ENCODE results near the gene DSTN.
A peak's percentile ranks its signal among the peaks of the same experiment; 100 is the strongest.

The DSTN gene

DNA sequence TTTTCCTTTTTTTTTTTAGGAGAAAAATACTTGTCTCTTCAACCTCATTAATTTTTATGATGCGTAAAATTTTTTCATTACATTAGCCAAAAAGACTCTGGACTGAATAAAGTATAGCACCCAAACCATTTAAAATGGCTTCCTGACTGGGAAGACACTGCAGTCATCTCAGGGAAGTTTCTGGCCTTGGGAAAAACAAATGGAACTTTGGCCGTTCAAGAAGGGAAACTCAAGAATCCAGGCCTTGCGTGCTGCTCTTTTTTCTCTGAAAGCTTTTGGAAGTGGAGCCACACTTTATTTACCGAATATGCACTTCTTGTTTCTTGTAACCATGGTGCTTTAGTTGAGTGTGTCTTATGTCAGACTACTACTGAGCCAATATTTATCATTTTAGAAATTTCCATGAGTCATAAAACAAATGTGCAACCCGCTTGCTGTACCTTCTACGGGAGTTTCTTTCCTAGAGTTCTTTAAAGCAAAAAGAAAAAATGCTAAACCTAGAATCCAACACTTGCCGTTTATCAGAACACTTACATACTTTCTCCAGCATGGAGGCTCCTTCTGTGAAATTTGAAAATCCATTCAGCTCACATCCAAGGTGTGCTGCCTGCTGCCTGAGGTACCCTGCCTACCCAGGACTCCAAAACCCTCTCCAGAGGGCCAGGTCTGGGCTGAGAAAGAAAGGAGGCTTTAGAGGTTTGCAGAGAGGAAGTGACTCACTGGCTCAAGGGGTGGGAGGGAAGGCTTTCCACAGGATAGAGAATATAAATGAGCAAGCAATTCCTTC lies 11.5 kb upstream of the DSTN start:
- ChIA-PET POLR2A (no interaction called here), CTCF (interaction anchor here (0.7 to 3.0 kb wide), 4 partner anchors 12 to 1053 kb away, joined by 3 to 10 read pairs (median 6); partner anchors contain the start of gene DSTN)
- Histone ChIP-seq H3K4me1 (ENCODE audit: control extremely low read depth in 1 of 4, control insufficient read depth in 4 of 4, insufficient read depth in 4 of 4, low read length in 3 of 4) (peaks cover 0 to 14% (median 8%) of the 10 kb centered on the region in 4 experiments), H3K4me3 (ENCODE audit: control insufficient read depth in 1 of 7, extremely low read depth in 1 of 7, insufficient read depth in 4 of 7, low read depth in 2 of 7, low read length in 6 of 7) (peak overlapping the region in 1 of 7 experiments; percentile 42), H3K27ac (ENCODE audit: insufficient read depth in 1 of 2, low read depth in 1 of 2, low read length in 2 of 2, poor library complexity in 1 of 2, severe bottlenecking in 2 of 2) (peak overlapping the region; percentile 56 to 78), H3K36me3 (ENCODE audit: control insufficient read depth in 4 of 4, insufficient read depth in 4 of 4, low read length in 3 of 4) (no peaks in the 10 kb centered on the region), H3K27me3 (replicated peaks in 2 of 5; ENCODE audit: control insufficient read depth in 4 of 5, insufficient read depth in 5 of 5, low read length in 4 of 5) (no peaks in the 10 kb centered on the region), H3K9me3 (ENCODE audit: control extremely low read depth in 1 of 5, control insufficient read depth in 4 of 5, insufficient read depth in 2 of 5, low read depth in 1 of 5, low read length in 4 of 5) (no peaks in the 10 kb centered on the region)
- peak; percentile 50 to 84 (median 74) for DNase-seq
- 68% methylated on average over 5 of the region's 7 CpGs for WGBS (ENCODE audit: insufficient coverage)

DNA sequence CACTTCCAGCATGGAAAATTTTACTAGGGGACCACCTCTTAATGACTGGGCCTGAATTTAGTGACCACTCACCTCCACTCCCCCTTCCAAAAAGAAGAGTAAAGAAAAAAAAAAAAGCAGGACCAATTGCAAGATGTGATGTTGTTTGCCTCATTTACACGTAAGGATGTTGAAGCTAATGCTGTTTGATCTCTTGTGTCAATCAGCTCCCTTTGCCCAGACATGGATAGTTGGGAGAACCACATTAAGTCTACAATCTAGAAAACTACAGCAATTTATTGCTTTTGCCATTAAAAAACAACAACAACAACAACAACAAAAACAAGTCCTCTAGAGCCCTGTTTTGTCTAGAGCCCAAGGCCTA lies 11.0 kb upstream of the DSTN start:
- H3K4me3 ChIP-seq (ENCODE audit: control insufficient read depth in 1 of 7, extremely low read depth in 1 of 7, insufficient read depth in 4 of 7, low read depth in 2 of 7, low read length in 6 of 7) = peak overlapping the region in 1 of 7 experiments; percentile 42
- peaks cover 0 to 14% (median 8%) of the 10 kb centered on the region in 4 experiments for H3K4me1 ChIP-seq (ENCODE audit: control extremely low read depth in 1 of 4, control insufficient read depth in 4 of 4, insufficient read depth in 4 of 4, low read length in 3 of 4)
- H3K27ac ChIP-seq (ENCODE audit: insufficient read depth in 1 of 2, low read depth in 1 of 2, low read length in 2 of 2, poor library complexity in 1 of 2, severe bottlenecking in 2 of 2) = peak overlapping the region in 1 of 2 experiments; percentile 78
- CTCF ChIA-PET = no interaction called here
- H3K9me3 ChIP-seq (ENCODE audit: control extremely low read depth in 1 of 5, control insufficient read depth in 4 of 5, insufficient read depth in 2 of 5, low read depth in 1 of 5, low read length in 4 of 5) = no peaks in the 10 kb centered on the region
- H3K27me3 ChIP-seq (replicated peaks in 2 of 5; ENCODE audit: control insufficient read depth in 4 of 5, insufficient read depth in 5 of 5, low read length in 4 of 5) = no peaks in the 10 kb centered on the region
- no CpG with 5 or more reads among the region's 1 CpG for WGBS (ENCODE audit: insufficient coverage)
- H3K36me3 ChIP-seq (ENCODE audit: control insufficient read depth in 4 of 4, insufficient read depth in 4 of 4, low read length in 3 of 4) = no peaks in the 10 kb centered on the region
- POLR2A ChIA-PET = interaction anchor here (0.6 kb wide), 2 partner anchors 21 to 29 kb away, joined by 3 read pairs; no protein-coding TSS in a partner anchor
- DNase-seq = no peak

DNA sequence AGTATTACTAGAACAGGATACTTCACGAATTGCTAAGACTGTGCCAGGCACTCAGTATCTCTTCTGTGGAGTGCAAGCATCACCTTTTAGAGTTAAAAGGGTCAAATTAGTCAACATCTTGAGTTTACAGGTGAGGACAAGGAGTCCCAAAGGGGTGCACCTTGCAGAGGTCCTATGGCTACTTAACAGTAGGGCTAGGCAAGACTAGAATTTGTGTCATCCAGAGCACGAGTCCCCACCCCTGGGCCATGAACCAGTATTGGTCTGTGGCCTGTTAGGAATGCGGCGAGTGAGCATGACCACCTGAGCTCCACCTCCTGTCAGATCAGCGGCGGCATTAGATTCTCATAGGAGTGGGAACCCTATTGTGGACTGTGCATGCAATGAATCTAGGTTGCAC lies 10.5 kb upstream of the DSTN start:
- WGBS (ENCODE audit: insufficient coverage) = 100% methylated on average over 6 of the region's 6 CpGs
- H3K27me3 ChIP-seq (replicated peaks in 2 of 5; ENCODE audit: control insufficient read depth in 4 of 5, insufficient read depth in 5 of 5, low read length in 4 of 5) = no peaks in the 10 kb centered on the region
- POLR2A ChIA-PET = interaction anchor here (0.6 kb wide), 2 partner anchors 21 to 30 kb away, joined by 3 read pairs; no protein-coding TSS in a partner anchor
- no peak overlapping the region for H3K27ac ChIP-seq (ENCODE audit: insufficient read depth in 1 of 2, low read depth in 1 of 2, low read length in 2 of 2, poor library complexity in 1 of 2, severe bottlenecking in 2 of 2)
- no peak overlapping the region for H3K4me3 ChIP-seq (ENCODE audit: control insufficient read depth in 1 of 7, extremely low read depth in 1 of 7, insufficient read depth in 4 of 7, low read depth in 2 of 7, low read length in 6 of 7)
- peaks cover 0 to 14% (median 8%) of the 10 kb centered on the region in 4 experiments for H3K4me1 ChIP-seq (ENCODE audit: control extremely low read depth in 1 of 4, control insufficient read depth in 4 of 4, insufficient read depth in 4 of 4, low read length in 3 of 4)
- H3K9me3 ChIP-seq (ENCODE audit: control extremely low read depth in 1 of 5, control insufficient read depth in 4 of 5, insufficient read depth in 2 of 5, low read depth in 1 of 5, low read length in 4 of 5) = no peaks in the 10 kb centered on the region
- no peaks in the 10 kb centered on the region for H3K36me3 ChIP-seq (ENCODE audit: control insufficient read depth in 4 of 4, insufficient read depth in 4 of 4, low read length in 3 of 4)
- CTCF ChIA-PET = no interaction called here
- no peak for DNase-seq

DNA sequence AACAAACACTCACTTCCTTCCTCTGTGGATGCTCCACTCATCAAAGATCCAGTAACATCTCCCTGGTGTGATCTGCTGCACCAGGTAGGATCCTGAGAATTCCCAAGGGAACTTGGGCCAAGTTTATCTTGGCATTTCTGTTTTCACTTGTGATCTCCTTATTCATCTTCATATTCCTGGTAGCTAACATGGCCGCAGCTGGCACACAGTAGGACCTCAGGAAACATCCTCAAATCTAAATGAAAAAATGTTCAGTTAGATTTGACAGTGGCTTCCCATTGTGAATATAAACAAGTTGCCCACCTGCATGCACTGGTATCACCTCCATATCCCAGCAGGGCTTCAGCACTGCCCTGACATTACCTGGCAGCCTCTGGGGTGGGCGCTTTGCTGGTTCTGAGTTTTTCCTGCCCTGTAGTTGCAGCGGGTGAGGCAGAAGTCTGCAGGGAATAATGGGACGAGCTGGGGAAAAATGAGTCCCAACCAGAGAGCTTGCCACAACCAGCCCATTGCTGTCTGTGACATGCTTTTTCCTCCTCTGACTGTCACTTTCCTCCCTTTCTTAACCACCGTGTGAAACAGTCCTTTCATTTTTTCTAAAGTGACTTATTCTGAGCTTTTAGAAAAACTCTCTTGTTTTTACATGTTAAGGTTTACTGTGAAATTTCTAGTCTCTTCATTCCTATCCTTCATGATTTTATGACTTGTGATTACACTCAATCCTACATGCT lies 9.4 kb upstream of the DSTN start:
- DNase-seq = no peak
- H3K4me3 ChIP-seq (ENCODE audit: control insufficient read depth in 1 of 7, extremely low read depth in 1 of 7, insufficient read depth in 4 of 7, low read depth in 2 of 7, low read length in 6 of 7) = no peak overlapping the region
- peaks cover 0 to 14% (median 8%) of the 10 kb centered on the region in 4 experiments for H3K4me1 ChIP-seq (ENCODE audit: control extremely low read depth in 1 of 4, control insufficient read depth in 4 of 4, insufficient read depth in 4 of 4, low read length in 3 of 4)
- H3K36me3 ChIP-seq (ENCODE audit: control insufficient read depth in 4 of 4, insufficient read depth in 4 of 4, low read length in 3 of 4) = no peaks in the 10 kb centered on the region
- no peak overlapping the region for H3K27ac ChIP-seq (ENCODE audit: insufficient read depth in 1 of 2, low read depth in 1 of 2, low read length in 2 of 2, poor library complexity in 1 of 2, severe bottlenecking in 2 of 2)
- ChIA-PET CTCF (interaction anchor here (0.7 to 1.7 kb wide), 3 partner anchors 10 to 17 kb away, joined by 4 to 8 read pairs (median 4); partner anchors contain the start of gene DSTN), POLR2A (interaction anchor here (0.6 kb wide), 1 partner anchor 10 kb away, joined by 3 read pairs; no protein-coding TSS in a partner anchor)
- H3K9me3 ChIP-seq (ENCODE audit: control extremely low read depth in 1 of 5, control insufficient read depth in 4 of 5, insufficient read depth in 2 of 5, low read depth in 1 of 5, low read length in 4 of 5) = no peaks in the 10 kb centered on the region
- H3K27me3 ChIP-seq (replicated peaks in 2 of 5; ENCODE audit: control insufficient read depth in 4 of 5, insufficient read depth in 5 of 5, low read length in 4 of 5) = no peaks in the 10 kb centered on the region
- 83% methylated on average over 3 of the region's 5 CpGs for WGBS (ENCODE audit: insufficient coverage)

DNA sequence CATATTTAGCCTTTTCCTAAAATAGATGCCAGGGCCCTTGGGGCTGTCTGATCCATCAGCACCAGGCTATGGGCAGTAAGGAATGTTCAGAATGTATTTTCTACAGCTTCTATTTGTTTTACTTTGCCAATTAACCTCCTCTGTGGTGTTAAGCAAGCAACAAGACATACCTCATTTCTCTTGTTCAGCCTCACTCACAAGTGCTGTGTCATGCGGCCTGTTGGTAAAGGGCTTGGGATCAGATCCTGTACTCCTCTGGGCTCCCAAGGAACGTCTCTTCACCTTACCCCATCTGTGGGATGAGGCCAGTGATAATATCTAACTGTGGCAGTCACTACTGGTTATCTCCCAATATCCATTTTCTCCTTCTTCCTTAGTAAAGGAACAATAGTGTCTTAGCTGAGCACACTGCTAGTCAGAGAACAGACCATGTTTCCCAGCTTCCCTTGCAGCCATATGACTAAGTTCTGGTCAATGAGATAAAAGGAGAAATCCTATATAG lies 7.0 kb upstream of the DSTN start:
- Histone ChIP-seq H3K36me3 (ENCODE audit: control insufficient read depth in 4 of 4, insufficient read depth in 4 of 4, low read length in 3 of 4) (no peaks in the 10 kb centered on the region), H3K9me3 (ENCODE audit: control extremely low read depth in 1 of 5, control insufficient read depth in 4 of 5, insufficient read depth in 2 of 5, low read depth in 1 of 5, low read length in 4 of 5) (peaks cover 0 to 2% (median 0%) of the 10 kb centered on the region in 5 experiments), H3K27ac (ENCODE audit: insufficient read depth in 1 of 2, low read depth in 1 of 2, low read length in 2 of 2, poor library complexity in 1 of 2, severe bottlenecking in 2 of 2) (no peak overlapping the region), H3K27me3 (replicated peaks in 2 of 5; ENCODE audit: control insufficient read depth in 4 of 5, insufficient read depth in 5 of 5, low read length in 4 of 5) (peaks cover 0 to 2% (median 1%) of the 10 kb centered on the region in 5 experiments), H3K4me1 (ENCODE audit: control extremely low read depth in 1 of 4, control insufficient read depth in 4 of 4, insufficient read depth in 4 of 4, low read length in 3 of 4) (peaks cover 0 to 14% (median 8%) of the 10 kb centered on the region in 4 experiments), H3K4me3 (ENCODE audit: control insufficient read depth in 1 of 7, extremely low read depth in 1 of 7, insufficient read depth in 4 of 7, low read depth in 2 of 7, low read length in 6 of 7) (no peak overlapping the region)
- WGBS (ENCODE audit: insufficient coverage) = 100% methylated on average over 2 of the region's 2 CpGs
- ChIA-PET POLR2A (no interaction called here), CTCF (interaction anchor here (1.1 kb wide), 1 partner anchor 27 kb away, joined by 3 read pairs; no protein-coding TSS in a partner anchor)
- no peak for DNase-seq

DNA sequence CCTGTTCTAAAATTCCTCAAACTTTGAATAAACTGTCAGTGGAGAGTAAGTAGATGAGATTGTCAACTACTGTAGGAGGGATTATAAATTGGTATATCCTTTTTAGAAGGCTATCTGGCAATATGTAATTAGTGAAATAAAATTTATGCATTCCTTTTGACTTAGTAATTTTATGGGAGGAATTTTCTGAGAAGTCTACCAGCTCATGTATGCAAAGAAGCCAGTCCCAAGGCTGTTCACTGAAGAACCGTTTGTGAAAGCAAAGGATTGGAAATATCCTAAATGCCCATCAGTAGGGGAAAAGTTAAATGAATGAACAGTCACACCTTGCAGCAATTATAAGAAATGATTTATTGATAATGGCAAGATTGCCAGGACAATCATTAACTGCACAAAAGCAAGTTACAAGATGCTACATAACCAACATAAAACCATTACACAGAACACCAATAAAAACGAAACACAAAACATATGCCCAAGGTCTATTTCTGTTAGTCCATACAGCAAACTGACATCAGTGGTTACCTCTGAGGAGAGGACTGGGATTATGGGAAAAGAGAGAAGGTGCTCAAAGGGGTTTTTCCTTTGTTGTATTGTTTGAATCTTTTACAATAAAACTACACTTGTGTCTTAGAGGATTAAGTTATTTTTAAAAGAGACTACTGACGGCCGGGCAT lies 4.6 kb upstream of the DSTN start:
- Histone ChIP-seq H3K4me1 (ENCODE audit: control extremely low read depth in 1 of 4, control insufficient read depth in 4 of 4, insufficient read depth in 4 of 4, low read length in 3 of 4) (peaks cover 0 to 9% (median 5%) of the 10 kb centered on the region in 4 experiments), H3K27me3 (replicated peaks in 2 of 5; ENCODE audit: control insufficient read depth in 4 of 5, insufficient read depth in 5 of 5, low read length in 4 of 5) (peaks cover 0 to 15% (median 6%) of the 10 kb centered on the region in 5 experiments), H3K27ac (ENCODE audit: insufficient read depth in 1 of 2, low read depth in 1 of 2, low read length in 2 of 2, poor library complexity in 1 of 2, severe bottlenecking in 2 of 2) (no peak overlapping the region), H3K9me3 (ENCODE audit: control extremely low read depth in 1 of 5, control insufficient read depth in 4 of 5, insufficient read depth in 2 of 5, low read depth in 1 of 5, low read length in 4 of 5) (peaks cover 0 to 2% (median 0%) of the 10 kb centered on the region in 5 experiments), H3K36me3 (ENCODE audit: control insufficient read depth in 4 of 4, insufficient read depth in 4 of 4, low read length in 3 of 4) (no peaks in the 10 kb centered on the region), H3K4me3 (ENCODE audit: control insufficient read depth in 1 of 7, extremely low read depth in 1 of 7, insufficient read depth in 4 of 7, low read depth in 2 of 7, low read length in 6 of 7) (no peak overlapping the region)
- ChIA-PET POLR2A (interaction anchor here (0.6 kb wide), 1 partner anchor 41 kb away, joined by 3 read pairs; no protein-coding TSS in a partner anchor), CTCF (no interaction called here)
- DNase-seq = no peak
- no CpG with 5 or more reads among the region's 4 CpGs for WGBS (ENCODE audit: insufficient coverage)
